ENCODE data around the gene FHDC1. TPM values are rescaled to one million over a fixed set of nuclear protein-coding genes. Genes with fewer than 3 reads are reported as not detected.

FHDC1 gene
- total RNA-seq, 1 experiment from 2014 or later = 0.21 TPM

GRCh38 chr4:152992027-152992426 lies 55.9 kb downstream of the FHDC1 start:
- no peak for ATAC-seq
- CTCF ChIA-PET = no interaction called here
- no peak overlapping the region for H3K27ac ChIP-seq (ENCODE audit: low read length)

DNA sequence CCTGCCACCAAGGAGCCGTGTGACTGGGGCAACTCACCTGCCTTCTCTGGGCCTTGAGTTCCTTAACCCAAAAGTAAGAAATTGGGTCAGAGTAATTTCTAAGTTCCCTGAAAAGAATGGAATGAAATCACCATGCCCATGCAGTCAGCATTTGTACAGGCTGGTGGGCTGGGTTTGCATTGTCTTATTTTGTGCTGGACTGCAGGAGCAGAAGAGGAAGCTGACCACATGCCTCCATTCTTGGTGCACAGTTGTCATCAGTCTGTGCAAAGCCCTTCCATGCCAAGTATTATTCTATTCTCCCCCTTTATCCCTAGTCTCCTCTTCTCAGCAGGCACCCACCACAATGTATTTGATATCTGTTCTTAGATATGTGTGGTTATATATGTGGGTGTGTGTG lies 56.3 kb downstream of the FHDC1 start:
- H3K9me3 ChIP-seq (ENCODE audit: control insufficient read depth, insufficient read depth, low read depth, low read length) = no peaks in the 10 kb centered on the region
- no peaks in the 10 kb centered on the region for H3K4me1 ChIP-seq (ENCODE audit: control insufficient read depth, insufficient read depth, low read length)
- POLR2A ChIA-PET = no interaction called here
- H3K36me3 ChIP-seq (ENCODE audit: control insufficient read depth, insufficient read depth, low read length) = no peaks in the 10 kb centered on the region
- in situ Hi-C loops (cut with HindIII; ENCODE audit: low pct_unique_long_range_greater_than_20kb, low sequenced_read_pairs) (no loop called here), intact Hi-C loops (cut with micrococcal nuclease; ENCODE audit: unreplicated experiment) (no loop called here)
- TF ChIP-seq CTCF (IDR thresholded peaks at IDR 0.05) (no peak), POLR2AphosphoS5 (IDR thresholded peaks at IDR 0.05; ENCODE audit: low read depth, low read length) (no peak), TCF7L2 (IDR thresholded peaks at IDR 0.05; ENCODE audit: low read depth, low read length) (no peak), SIN3A (IDR thresholded peaks at IDR 0.05; ENCODE audit: borderline replicate concordance, insufficient read depth, low read depth, low read length) (no peak)
- TF ChIP-seq, protein P1, sequence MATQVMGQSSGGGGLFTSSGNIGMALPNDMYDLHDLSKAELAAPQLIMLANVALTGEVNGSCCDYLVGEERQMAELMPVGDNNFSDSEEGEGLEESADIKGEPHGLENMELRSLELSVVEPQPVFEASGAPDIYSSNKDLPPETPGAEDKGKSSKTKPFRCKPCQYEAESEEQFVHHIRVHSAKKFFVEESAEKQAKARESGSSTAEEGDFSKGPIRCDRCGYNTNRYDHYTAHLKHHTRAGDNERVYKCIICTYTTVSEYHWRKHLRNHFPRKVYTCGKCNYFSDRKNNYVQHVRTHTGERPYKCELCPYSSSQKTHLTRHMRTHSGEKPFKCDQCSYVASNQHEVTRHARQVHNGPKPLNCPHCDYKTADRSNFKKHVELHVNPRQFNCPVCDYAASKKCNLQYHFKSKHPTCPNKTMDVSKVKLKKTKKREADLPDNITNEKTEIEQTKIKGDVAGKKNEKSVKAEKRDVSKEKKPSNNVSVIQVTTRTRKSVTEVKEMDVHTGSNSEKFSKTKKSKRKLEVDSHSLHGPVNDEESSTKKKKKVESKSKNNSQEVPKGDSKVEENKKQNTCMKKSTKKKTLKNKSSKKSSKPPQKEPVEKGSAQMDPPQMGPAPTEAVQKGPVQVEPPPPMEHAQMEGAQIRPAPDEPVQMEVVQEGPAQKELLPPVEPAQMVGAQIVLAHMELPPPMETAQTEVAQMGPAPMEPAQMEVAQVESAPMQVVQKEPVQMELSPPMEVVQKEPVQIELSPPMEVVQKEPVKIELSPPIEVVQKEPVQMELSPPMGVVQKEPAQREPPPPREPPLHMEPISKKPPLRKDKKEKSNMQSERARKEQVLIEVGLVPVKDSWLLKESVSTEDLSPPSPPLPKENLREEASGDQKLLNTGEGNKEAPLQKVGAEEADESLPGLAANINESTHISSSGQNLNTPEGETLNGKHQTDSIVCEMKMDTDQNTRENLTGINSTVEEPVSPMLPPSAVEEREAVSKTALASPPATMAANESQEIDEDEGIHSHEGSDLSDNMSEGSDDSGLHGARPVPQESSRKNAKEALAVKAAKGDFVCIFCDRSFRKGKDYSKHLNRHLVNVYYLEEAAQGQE (IDR thresholded peaks at IDR 0.05; ENCODE audit: insufficient read depth in 1 of 2, low read depth in 2 of 2, low read length in 1 of 2) = no peak
- no peak overlapping the region for H3K27ac ChIP-seq (ENCODE audit: low read length)
- CTCF ChIA-PET = no interaction called here
- no TSS peak for BruUV-seq (replicated peaks)
- no peak overlapping the region for H3K4me3 ChIP-seq (ENCODE audit: low read depth in 2 of 2, low read length in 2 of 2)
- no peak for ATAC-seq
- no peak for DNase-seq (ENCODE audit: low read depth, low spot score)
- H3K27me3 ChIP-seq (ENCODE audit: control insufficient read depth, insufficient read depth, low read length) = no peaks in the 10 kb centered on the region

More at GRCh38 chr4:152992027-152992426, 55.9 kb downstream of the FHDC1 start:
- BruUV-seq (replicated peaks) = no TSS peak
- in situ Hi-C loops (cut with HindIII; ENCODE audit: low pct_unique_long_range_greater_than_20kb, low sequenced_read_pairs) (no loop called here), intact Hi-C loops (cut with micrococcal nuclease; ENCODE audit: unreplicated experiment) (no loop called here)
- POLR2A ChIA-PET = no interaction called here
- Histone ChIP-seq H3K4me1 (ENCODE audit: control insufficient read depth, insufficient read depth, low read length) (no peaks in the 10 kb centered on the region), H3K9me3 (ENCODE audit: control insufficient read depth, insufficient read depth, low read depth, low read length) (no peaks in the 10 kb centered on the region), H3K4me3 (ENCODE audit: low read depth in 2 of 2, low read length in 2 of 2) (no peak overlapping the region), H3K27me3 (ENCODE audit: control insufficient read depth, insufficient read depth, low read length) (no peaks in the 10 kb centered on the region), H3K36me3 (ENCODE audit: control insufficient read depth, insufficient read depth, low read length) (no peaks in the 10 kb centered on the region)
- no peak for DNase-seq (ENCODE audit: low read depth, low spot score)
- TF ChIP-seq CTCF (IDR thresholded peaks at IDR 0.05) (no peak), TCF7L2 (IDR thresholded peaks at IDR 0.05; ENCODE audit: low read depth, low read length) (no peak), SIN3A (IDR thresholded peaks at IDR 0.05; ENCODE audit: borderline replicate concordance, insufficient read depth, low read depth, low read length) (no peak), POLR2AphosphoS5 (IDR thresholded peaks at IDR 0.05; ENCODE audit: low read depth, low read length) (no peak)
- TF ChIP-seq, protein P1 (IDR thresholded peaks at IDR 0.05; ENCODE audit: insufficient read depth in 1 of 2, low read depth in 2 of 2, low read length in 1 of 2) = no peak
